ENCODE data around the gene SLC25A3. TPM values are rescaled to one million over a fixed set of nuclear protein-coding genes. Genes with fewer than 3 reads are reported as not detected.
"Not testable (repeated sequence)": the region's sequence is repeated elsewhere in the genome, so short reads cannot be mapped to it uniquely, and the experiment has no call there.

The SLC25A3 gene
- polyA plus RNA-seq, 1 of the 3 experiments (the other 2 are of a cell fraction), result 470 TPM

GRCh38 chr12:98595243-98595988 lies 1.9 kb downstream of the SLC25A3 start:
- peaks cover 39 to 48% of the 10 kb centered on the region in 2 experiments for H3K36me3 ChIP-seq (replicated peaks in 1 of 2; ENCODE audit: control insufficient read depth in 1 of 2, insufficient read depth in 2 of 2, low read length in 1 of 2)
- peaks cover 53% of the 10 kb centered on the region for H4K20me1 ChIP-seq (ENCODE audit: insufficient read depth)
- no peak for TF ChIP-seq FOXJ3 (CRISPR knock-in tag; IDR thresholded peaks at IDR 0.05)
- TF ChIP-seq FOSL2 (IDR thresholded peaks at IDR 0.05; ENCODE audit: borderline replicate concordance, low read depth), result peak; percentile 30; the same call in 1 of the 2 replicates
- TF ChIP-seq MXI1 (IDR thresholded peaks at IDR 0.05; ENCODE audit: low read depth, low read length), result no peak
- TF ChIP-seq JUND (IDR thresholded peaks at IDR 0.05), result peak; percentile 59
- TF ChIP-seq GABPA (IDR thresholded peaks at IDR 0.05; ENCODE audit: low read depth), result no peak
- 0 out of 2 replicates have a peak, but pooled peaks have one; percentile 6 for TF ChIP-seq TCF12 (IDR thresholded peaks at IDR 0.05)
- H3K4me3 ChIP-seq (ENCODE audit: low read depth in 2 of 2, low read length in 1 of 2), result peak overlapping the region; percentile 72 to 99
- no peak overlapping the region for H2AFZ ChIP-seq (ENCODE audit: low read depth)
- peak overlapping the region; percentile 13 to 81; a peak in 3 of 4 replicates for H3K27ac ChIP-seq (ENCODE audit: low read depth in 2 of 2, low read length in 1 of 2)
- peaks cover 69% of the 10 kb centered on the region for H3K79me2 ChIP-seq (ENCODE audit: insufficient read depth)
- H3K9ac ChIP-seq, result peak overlapping the region; percentile 97
- H3K9me2 ChIP-seq, result no peaks in the 10 kb centered on the region
- no peaks in the 10 kb centered on the region for H3K27me3 ChIP-seq (ENCODE audit: insufficient read depth)
- ChIA-PET CTCF (interaction anchor here (1.5 to 5.3 kb wide), 4 partner anchors 9 to 45 kb away, joined by 3 to 29 read pairs (median 15); no protein-coding TSS in a partner anchor), POLR2A (interaction anchor here (0.7 kb wide), 1 partner anchor 42 kb away, joined by 3 read pairs; no protein-coding TSS in a partner anchor)
- H3K4me2 ChIP-seq, result peak overlapping the region; percentile 84
- DNase-seq, result no peak
- 78% methylated on average over 3 of the region's 3 CpGs for WGBS (ENCODE audit: low lambda C conversion rate)
- H3K9me3 ChIP-seq, result no peaks in the 10 kb centered on the region
- H3K4me1 ChIP-seq (ENCODE audit: control insufficient read depth in 1 of 2, insufficient read depth in 2 of 2, low read depth in 1 of 2, low read length in 1 of 2), result peaks cover 0 to 13% of the 10 kb centered on the region in 2 experiments; a peak in 2 of 4 replicates
- peaks cover 34% of the 10 kb centered on the region for H3F3A ChIP-seq (replicated peaks; ENCODE audit: insufficient read depth)

GRCh38 chr12:98597313-98597712 lies 3.8 kb downstream of the SLC25A3 start:
- Histone ChIP-seq H3K36me3 (replicated peaks in 1 of 2; ENCODE audit: control insufficient read depth in 1 of 2, insufficient read depth in 2 of 2, low read length in 1 of 2) (peaks cover 57 to 67% of the 10 kb centered on the region in 2 experiments), H3K79me2 (ENCODE audit: insufficient read depth) (peaks cover 73% of the 10 kb centered on the region), H3K4me1 (ENCODE audit: control insufficient read depth in 1 of 2, insufficient read depth in 2 of 2, low read depth in 1 of 2, low read length in 1 of 2) (peaks cover 0 to 13% of the 10 kb centered on the region in 2 experiments; a peak in 2 of 4 replicates), H4K20me1 (ENCODE audit: insufficient read depth) (peaks cover 57% of the 10 kb centered on the region), H3F3A (replicated peaks; ENCODE audit: insufficient read depth) (peaks cover 53% of the 10 kb centered on the region)
- WGBS (ENCODE audit: low lambda C conversion rate), result 85% methylated on average over 5 of the region's 5 CpGs
- H3K27ac ChIP-seq (ENCODE audit: low read depth in 2 of 2, low read length in 1 of 2); H3K4me2 ChIP-seq; H3K4me3 ChIP-seq (ENCODE audit: low read depth in 2 of 2, low read length in 1 of 2); H3K27me3 ChIP-seq (ENCODE audit: insufficient read depth); H3K9me3 ChIP-seq; H3K9me2 ChIP-seq; H3K9ac ChIP-seq; POLR2A ChIA-PET; DNase-seq; H2AFZ ChIP-seq (ENCODE audit: low read depth): not testable (repeated sequence)
- CTCF ChIA-PET, result interaction anchor here (1.2 to 5.3 kb wide), 3 partner anchors 7 to 65 kb away, joined by 5 to 29 read pairs (median 25); no protein-coding TSS in a partner anchor

- CTCF ChIA-PET, result interaction anchor here (1.7 to 5.9 kb wide), 2 partner anchors 7 to 35 kb away, joined by 5 to 25 read pairs; partner anchors contain the start of gene SLC25A3
- peaks cover 30% of the 10 kb centered on the region for H4K20me1 ChIP-seq (ENCODE audit: insufficient read depth)
- H3K36me3 ChIP-seq (replicated peaks in 1 of 2; ENCODE audit: control insufficient read depth in 1 of 2, insufficient read depth in 2 of 2, low read length in 1 of 2), result peaks cover 57 to 69% of the 10 kb centered on the region in 2 experiments
Measured at GRCh38 chr12:98601924-98602323, 8.4 kb downstream of the SLC25A3 start.

More at GRCh38 chr12:98601924-98602323, 8.4 kb downstream of the SLC25A3 start:
- Histone ChIP-seq H3K9me2 (no peaks in the 10 kb centered on the region), H3K4me2 (no peak overlapping the region), H3K9ac (no peak overlapping the region), H3K4me1 (ENCODE audit: control insufficient read depth in 1 of 2, insufficient read depth in 2 of 2, low read depth in 1 of 2, low read length in 1 of 2) (no peaks in the 10 kb centered on the region), H2AFZ (ENCODE audit: low read depth) (no peak overlapping the region), H3K27me3 (ENCODE audit: insufficient read depth) (no peaks in the 10 kb centered on the region), H3K9me3 (no peaks in the 10 kb centered on the region), H3K4me3 (ENCODE audit: low read depth in 2 of 2, low read length in 1 of 2) (no peak overlapping the region), H3K79me2 (ENCODE audit: insufficient read depth) (peaks cover 39% of the 10 kb centered on the region), H3F3A (replicated peaks; ENCODE audit: insufficient read depth) (peaks cover 80% of the 10 kb centered on the region), H3K27ac (ENCODE audit: low read depth in 2 of 2, low read length in 1 of 2) (no peak overlapping the region)
- POLR2A ChIA-PET, result no interaction called here
- DNase-seq, result no peak
- whole genome bisulfite sequencing (ENCODE audit: low lambda C conversion rate), result 96% methylated on average over 8 of the region's 8 CpGs
- TF ChIP-seq RXRA (IDR thresholded peaks at IDR 0.05; ENCODE audit: borderline replicate concordance, low read depth) (no peak), TCF12 (IDR thresholded peaks at IDR 0.05) (no peak), POLR2AphosphoS5 (IDR thresholded peaks at IDR 0.05; ENCODE audit: low read depth, low read length) (no peak), TEAD4 (IDR thresholded peaks at IDR 0.05; ENCODE audit: borderline replicate concordance, insufficient read depth) (no peak), MEF2A (IDR thresholded peaks at IDR 0.05; ENCODE audit: borderline replicate concordance, low read depth) (no peak), MAX (IDR thresholded peaks at IDR 0.05; ENCODE audit: low read depth) (no peak), FOSL2 (IDR thresholded peaks at IDR 0.05; ENCODE audit: borderline replicate concordance, low read depth) (no peak), SIN3A (IDR thresholded peaks at IDR 0.05; ENCODE audit: borderline replicate concordance, low read depth, low read length) (no peak), ELF1 (IDR thresholded peaks at IDR 0.05) (no peak), GABPA (IDR thresholded peaks at IDR 0.05; ENCODE audit: low read depth) (no peak), GATA2 (CRISPR knock-in tag; IDR thresholded peaks at IDR 0.05) (no peak)

All from SK-N-SH (cell line).